GM21367 (cell line): ENCODE data around the gene ADGRB2.

Experiments
- ATAC-seq: cut with Tn5 transposase; IDR thresholded peaks from one replicate; pipeline ENCODE4 v1.9.1; 2021; ENCODE audit not compliant: unreplicated experiment

The ADGRB2 gene

GRCh38 chr1:31782421-31783410 lies 18.6 kb upstream of the ADGRB2 start:
- ATAC-seq, result no peak

GRCh38 chr1:31781756-31782371 lies 17.7 kb upstream of the ADGRB2 start:
- ATAC-seq, result no peak

- no peak for ATAC-seq
Observed at GRCh38 chr1:31781138-31781755, 17.1 kb upstream of the ADGRB2 start.

- ATAC-seq, result no peak
Observed at GRCh38 chr1:31780632-31781031, 16.5 kb upstream of the ADGRB2 start.

GRCh38 chr1:31779687-31780086 lies 15.5 kb upstream of the ADGRB2 start:
- ATAC-seq, result no peak

- ATAC-seq, result no peak
Observed at GRCh38 chr1:31778763-31779488, 14.8 kb upstream of the ADGRB2 start.

- no peak for ATAC-seq
Observed at GRCh38 chr1:31776516-31776915, 12.4 kb upstream of the ADGRB2 start.

- no peak for ATAC-seq
Observed at GRCh38 chr1:31776032-31776431, 11.9 kb upstream of the ADGRB2 start.

GRCh38 chr1:31775210-31775999 lies 11.3 kb upstream of the ADGRB2 start:
- no peak for ATAC-seq

GRCh38 chr1:31774495-31774894 lies 10.4 kb upstream of the ADGRB2 start:
- no peak for ATAC-seq

GRCh38 chr1:31773861-31774260 lies 9.7 kb upstream of the ADGRB2 start:
- ATAC-seq, result no peak

GRCh38 chr1:31772669-31773248 lies 8.6 kb upstream of the ADGRB2 start:
- no peak for ATAC-seq

- no peak for ATAC-seq
Observed at GRCh38 chr1:31771891-31772668, 7.9 kb upstream of the ADGRB2 start.

GRCh38 chr1:31769720-31770390 lies 5.7 kb upstream of the ADGRB2 start:
- ATAC-seq, result no peak

GRCh38 chr1:31768939-31769704 lies 5.0 kb upstream of the ADGRB2 start:
- no peak for ATAC-seq

- no peak for ATAC-seq
Observed at GRCh38 chr1:31768407-31768907, 4.3 kb upstream of the ADGRB2 start.

- no peak for ATAC-seq
Observed at GRCh38 chr1:31767225-31767624, 3.1 kb upstream of the ADGRB2 start.

GRCh38 chr1:31765516-31765915 lies 1.4 kb upstream of the ADGRB2 start:
- no peak for ATAC-seq
